HL-60/S4 (cell line): ENCODE measurements around the gene SERPINB11.
"Not testable (repeated sequence)": the region's sequence is repeated elsewhere in the genome, so short reads cannot be mapped to it uniquely, and the experiment has no call there.

ENCODE experiments used
- in situ Hi-C: fragments of 300-500 bp; cut with MboI; formaldehyde crosslinking; loops from 2 replicates; pipeline ENCODE4 v1.14.3; 2022; ENCODE audit warnings: low sequenced_read_pairs

SERPINB11 gene

GRCh38 chr18:63725682-63726480, 23.1 kb downstream of the SERPINB11 start:
- in situ Hi-C loops: no loop called here

GRCh38 chr18:63730773-63731172, 28.0 kb downstream of the SERPINB11 start:
- in situ Hi-C loops: no loop called here

- in situ Hi-C loops: no loop called here
These were observed 28.5 kb downstream of the SERPINB11 start for GRCh38 chr18:63731215-63731614.

DNA sequence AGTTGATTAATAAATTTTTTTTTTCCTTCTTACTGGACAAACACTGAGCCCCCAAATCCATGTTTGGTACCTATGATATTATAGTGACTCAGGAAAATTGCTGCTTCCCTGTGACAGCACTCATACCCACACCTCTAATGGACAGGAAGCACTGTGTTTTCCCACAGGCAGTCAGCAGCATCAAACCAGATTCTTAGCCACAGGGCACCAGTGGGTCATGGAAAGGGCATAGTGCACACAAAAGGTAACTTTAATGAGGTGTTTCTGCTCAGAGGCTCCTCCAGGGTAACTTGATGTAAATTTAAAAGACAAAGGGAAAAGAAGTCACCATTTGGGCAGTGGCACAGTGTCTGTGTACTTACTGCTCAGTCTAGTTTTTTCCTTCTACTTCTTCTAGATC, 34.1 kb downstream of the SERPINB11 start:
- in situ Hi-C loops: no loop called here

DNA sequence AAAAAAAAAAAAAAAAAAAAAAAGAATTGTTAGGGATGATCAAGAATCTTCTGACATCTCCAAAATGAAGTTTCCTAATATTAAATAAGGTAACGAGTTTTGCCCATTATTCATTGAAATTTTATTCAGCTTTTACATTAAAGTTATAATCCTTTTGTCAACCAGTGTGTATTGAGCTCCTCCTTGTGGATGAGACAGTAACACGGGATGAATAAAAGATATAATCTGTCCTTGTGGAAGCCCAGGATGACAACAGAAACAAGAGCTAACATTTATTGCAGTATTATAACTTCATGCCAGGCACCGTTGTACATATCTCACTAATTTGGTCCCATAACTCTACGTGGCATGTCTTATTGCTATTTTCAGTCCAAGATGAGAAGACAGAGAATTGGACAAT, 39.0 kb downstream of the SERPINB11 start:
- in situ Hi-C loops: no loop called here

DNA sequence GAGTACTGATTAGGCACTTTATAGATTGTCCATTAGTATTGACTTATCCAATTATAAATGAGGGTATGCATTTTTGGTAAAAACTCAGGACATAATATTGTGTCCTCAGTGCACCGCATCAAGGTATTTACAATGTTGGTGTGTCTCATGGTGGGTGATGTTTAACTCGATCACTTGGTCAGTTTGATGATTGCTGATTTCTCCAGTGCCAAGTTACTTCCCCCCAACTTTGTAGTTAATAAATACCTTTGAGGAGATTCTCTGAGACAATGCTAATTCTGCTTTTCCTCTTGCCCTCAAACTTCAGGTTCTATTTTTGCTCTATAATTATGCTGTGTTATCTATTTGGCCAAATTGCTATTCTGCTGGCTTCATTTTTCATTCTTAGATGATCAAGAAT, 44.2 kb downstream of the SERPINB11 start:
- in situ Hi-C loops: no loop called here

GRCh38 chr18:63749489-63749888, 46.7 kb downstream of the SERPINB11 start:
- in situ Hi-C loops: no loop called here

- in situ Hi-C loops: no loop called here
These were observed 49.9 kb downstream of the SERPINB11 start for GRCh38 chr18:63752636-63753035.

GRCh38 chr18:63753676-63754075, 50.9 kb downstream of the SERPINB11 start:
- in situ Hi-C loops: no loop called here

- in situ Hi-C loops: no loop called here
These were observed 54.8 kb downstream of the SERPINB11 start for GRCh38 chr18:63757541-63757940.

DNA sequence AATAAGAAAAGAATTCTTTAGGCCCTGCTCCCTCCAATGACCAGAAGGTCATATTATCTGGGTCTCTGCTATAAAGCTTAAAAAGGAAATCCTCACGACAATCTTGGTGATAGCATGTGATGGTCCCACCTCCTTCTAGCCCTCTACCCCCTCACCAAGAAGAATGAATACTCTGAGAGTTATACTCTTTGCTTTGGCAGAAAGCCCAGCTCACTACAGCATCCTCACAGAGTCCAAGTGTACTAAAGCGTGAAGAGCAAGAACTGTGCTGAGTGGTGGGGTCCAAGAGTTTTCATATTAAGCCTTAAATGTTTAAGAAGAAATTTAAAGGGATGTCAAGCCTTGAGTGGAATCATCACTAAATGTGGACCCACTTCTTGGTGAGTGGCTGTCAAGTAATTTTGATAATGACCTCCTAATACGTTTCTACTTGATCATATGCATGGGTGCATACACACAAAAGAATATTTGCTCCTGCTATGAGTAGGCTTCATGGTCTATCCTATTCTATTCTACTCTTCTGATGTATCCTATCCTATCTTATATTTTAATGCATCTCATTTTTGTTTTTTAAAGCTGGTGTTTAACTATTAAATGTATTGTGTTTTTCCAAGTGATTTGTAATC, 56.0 kb downstream of the SERPINB11 start:
- in situ Hi-C loops: no loop called here

DNA sequence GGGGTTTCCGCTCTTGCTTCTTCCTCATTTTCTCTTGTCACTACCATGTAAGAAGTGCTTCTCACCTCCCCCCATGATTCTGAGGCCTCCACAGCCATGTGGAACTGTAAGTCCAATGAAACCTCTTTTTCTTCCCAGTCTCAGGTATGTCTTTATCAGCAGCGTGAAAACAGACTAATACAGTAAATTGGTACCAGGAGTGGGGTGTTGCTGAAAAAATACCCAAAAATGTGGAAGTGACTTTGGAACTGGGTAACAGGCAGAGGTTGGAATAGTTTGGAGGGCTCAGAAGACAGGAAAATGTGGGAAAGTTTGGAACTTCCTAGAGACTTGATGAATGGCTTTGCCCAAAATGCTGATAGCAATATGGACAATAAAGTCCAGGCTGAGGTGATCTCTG, 57.0 kb downstream of the SERPINB11 start:
- in situ Hi-C loops: not testable (repeated sequence)

DNA sequence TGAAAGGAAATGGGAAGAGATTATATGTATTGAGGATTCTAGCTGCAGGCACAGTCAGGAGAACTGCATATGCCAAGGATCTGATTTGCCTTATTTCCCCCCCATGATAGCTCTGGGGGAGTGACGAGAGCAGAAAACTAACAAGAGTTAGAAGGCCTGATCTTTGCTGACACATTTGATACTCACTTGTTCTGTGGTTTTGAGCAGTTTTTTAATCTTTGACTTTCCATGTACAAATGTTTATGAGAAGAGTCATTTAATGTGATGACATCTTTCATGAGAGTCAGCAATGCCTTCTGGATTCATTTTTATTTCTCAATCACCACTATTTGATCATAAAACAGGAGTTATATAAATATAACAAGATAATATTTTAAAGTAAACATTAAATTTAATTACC, 59.8 kb downstream of the SERPINB11 start:
- in situ Hi-C loops: no loop called here

- in situ Hi-C loops: no loop called here
These were observed 61.3 kb downstream of the SERPINB11 start for GRCh38 chr18:63763831-63764600.

GRCh38 chr18:63765837-63766236, 63.1 kb downstream of the SERPINB11 start:
- in situ Hi-C loops: no loop called here
